ENCODE measurements around the gene TSC1.
"Not testable (repeated sequence)": the region's sequence is repeated elsewhere in the genome, so short reads cannot be mapped to it uniquely, and the experiment has no call there.

Gene TSC1

GRCh38 chr9:132984202-132985070, 40.0 kb upstream of the TSC1 start:
- Mint-ChIP-seq H3K36me3 (ENCODE audit: low read depth) (no peaks in the 10 kb centered on the region), H3K27me3 (ENCODE audit: low read depth) (peaks cover 34% of the 10 kb centered on the region), H3K4me1 (ENCODE audit: low read depth) (no peaks in the 10 kb centered on the region), H3K4me3 (no peak overlapping the region), H3K27ac (no peak overlapping the region), H3K9me3 (no peaks in the 10 kb centered on the region)
- no peak for DNase-seq (ENCODE audit: low spot score)

GRCh38 chr9:132983491-132984201, 39.2 kb upstream of the TSC1 start:
- H3K27me3 Mint-ChIP-seq (ENCODE audit: low read depth) = peaks cover 41% of the 10 kb centered on the region
- H3K36me3 Mint-ChIP-seq (ENCODE audit: low read depth) = no peaks in the 10 kb centered on the region

GRCh38 chr9:132982458-132982857, 38.0 kb upstream of the TSC1 start:
- Mint-ChIP-seq H3K36me3 (ENCODE audit: low read depth) (no peaks in the 10 kb centered on the region), H3K4me3 (no peak overlapping the region), H3K27me3 (ENCODE audit: low read depth) (peaks cover 50% of the 10 kb centered on the region), H3K4me1 (ENCODE audit: low read depth) (peaks cover 3% of the 10 kb centered on the region), H3K27ac (no peak overlapping the region), H3K9me3 (no peaks in the 10 kb centered on the region)
- no peak for DNase-seq (ENCODE audit: low spot score)

More at GRCh38 chr9:132983491-132984201, 39.2 kb upstream of the TSC1 start:
- no peak overlapping the region for H3K27ac Mint-ChIP-seq
- H3K9me3 Mint-ChIP-seq = no peaks in the 10 kb centered on the region
- no peak overlapping the region for H3K4me3 Mint-ChIP-seq
- H3K4me1 Mint-ChIP-seq (ENCODE audit: low read depth) = peaks cover 1% of the 10 kb centered on the region
- no peak for DNase-seq (ENCODE audit: low spot score)

- Mint-ChIP-seq H3K4me1 (ENCODE audit: low read depth) (peaks cover 3% of the 10 kb centered on the region), H3K27ac (no peak overlapping the region), H3K9me3 (no peaks in the 10 kb centered on the region), H3K27me3 (ENCODE audit: low read depth) (peaks cover 54% of the 10 kb centered on the region), H3K4me3 (no peak overlapping the region), H3K36me3 (ENCODE audit: low read depth) (no peaks in the 10 kb centered on the region)
- no peak for DNase-seq (ENCODE audit: low spot score)
Observed at GRCh38 chr9:132980157-132980556, 35.7 kb upstream of the TSC1 start.

GRCh38 chr9:132978451-132979131, 34.2 kb upstream of the TSC1 start, which contains the start of gene GFI1B:
Gene GFI1B (plus strand): TSS chr9:132978694. CDS start chr9:132986679, 7,985 bp downstream.
- Mint-ChIP-seq H3K27ac (no peak within 1 kb of the TSS), H3K9me3 (no peaks in the 10 kb centered on the region), H3K4me1 (ENCODE audit: low read depth) (peaks cover 3% of the 10 kb centered on the region), H3K4me3 (no peak within 1 kb of the TSS), H3K27me3 (ENCODE audit: low read depth) (peaks cover 51% of the 10 kb centered on the region), H3K36me3 (ENCODE audit: low read depth) (no peaks in the 10 kb centered on the region)
- no peak for DNase-seq (ENCODE audit: low spot score)

- H3K36me3 Mint-ChIP-seq (ENCODE audit: low read depth) = no peaks in the 10 kb centered on the region
- H3K27me3 Mint-ChIP-seq (ENCODE audit: low read depth) = peaks cover 51% of the 10 kb centered on the region
- no peak overlapping the region for H3K27ac Mint-ChIP-seq
- no peak for DNase-seq (ENCODE audit: low spot score)
- no peak overlapping the region for H3K4me3 Mint-ChIP-seq
- H3K4me1 Mint-ChIP-seq (ENCODE audit: low read depth) = peaks cover 3% of the 10 kb centered on the region
- H3K9me3 Mint-ChIP-seq = no peaks in the 10 kb centered on the region
Observed at GRCh38 chr9:132978112-132978450, 33.7 kb upstream of the TSC1 start.

- H3K27ac Mint-ChIP-seq = no peak overlapping the region
- no peaks in the 10 kb centered on the region for H3K36me3 Mint-ChIP-seq (ENCODE audit: low read depth)
- H3K4me3 Mint-ChIP-seq = no peak overlapping the region
- peaks cover 42% of the 10 kb centered on the region for H3K27me3 Mint-ChIP-seq (ENCODE audit: low read depth)
- no peak for DNase-seq (ENCODE audit: low spot score)
- peaks cover 8% of the 10 kb centered on the region for H3K4me1 Mint-ChIP-seq (ENCODE audit: low read depth)
- H3K9me3 Mint-ChIP-seq = no peaks in the 10 kb centered on the region
Observed at GRCh38 chr9:132976571-132976970, 32.2 kb upstream of the TSC1 start.

- H3K4me1 Mint-ChIP-seq (ENCODE audit: low read depth) = peaks cover 8% of the 10 kb centered on the region
- peaks cover 38% of the 10 kb centered on the region for H3K27me3 Mint-ChIP-seq (ENCODE audit: low read depth)
- H3K9me3 Mint-ChIP-seq = no peaks in the 10 kb centered on the region
- H3K4me3 Mint-ChIP-seq = no peak overlapping the region
- DNase-seq (ENCODE audit: low spot score) = no peak
- H3K36me3 Mint-ChIP-seq (ENCODE audit: low read depth) = no peaks in the 10 kb centered on the region
- H3K27ac Mint-ChIP-seq = no peak overlapping the region
Observed at GRCh38 chr9:132975961-132976360, 31.5 kb upstream of the TSC1 start.

GRCh38 chr9:132973713-132974112, 29.3 kb upstream of the TSC1 start:
- no peak for DNase-seq (ENCODE audit: low spot score)
- H3K27me3 Mint-ChIP-seq (ENCODE audit: low read depth) = peaks cover 20% of the 10 kb centered on the region

GRCh38 chr9:132973166-132973565, 28.8 kb upstream of the TSC1 start:
- no peak for DNase-seq (ENCODE audit: low spot score)
- no peaks in the 10 kb centered on the region for H3K36me3 Mint-ChIP-seq (ENCODE audit: low read depth)
- H3K4me1 Mint-ChIP-seq (ENCODE audit: low read depth) = peaks cover 4% of the 10 kb centered on the region
- no peak overlapping the region for H3K27ac Mint-ChIP-seq
- peaks cover 16% of the 10 kb centered on the region for H3K27me3 Mint-ChIP-seq (ENCODE audit: low read depth)
- no peak overlapping the region for H3K4me3 Mint-ChIP-seq
- H3K9me3 Mint-ChIP-seq = no peaks in the 10 kb centered on the region

More at GRCh38 chr9:132973713-132974112, 29.3 kb upstream of the TSC1 start:
- Mint-ChIP-seq H3K4me1 (ENCODE audit: low read depth) (peaks cover 7% of the 10 kb centered on the region), H3K27ac (no peak overlapping the region), H3K9me3 (no peaks in the 10 kb centered on the region), H3K36me3 (ENCODE audit: low read depth) (no peaks in the 10 kb centered on the region), H3K4me3 (no peak overlapping the region)

- Mint-ChIP-seq H3K4me3 (no peak overlapping the region), H3K9me3 (no peaks in the 10 kb centered on the region), H3K36me3 (ENCODE audit: low read depth) (no peaks in the 10 kb centered on the region), H3K27me3 (ENCODE audit: low read depth) (peaks cover 6% of the 10 kb centered on the region), H3K4me1 (ENCODE audit: low read depth) (peaks cover 4% of the 10 kb centered on the region), H3K27ac (no peak overlapping the region)
- no peak for DNase-seq (ENCODE audit: low spot score)
Observed at GRCh38 chr9:132970324-132971062, 26.1 kb upstream of the TSC1 start.

GRCh38 chr9:132969783-132970182, 25.4 kb upstream of the TSC1 start:
- Mint-ChIP-seq H3K27me3 (ENCODE audit: low read depth) (peaks cover 2% of the 10 kb centered on the region), H3K9me3 (no peaks in the 10 kb centered on the region), H3K4me3 (no peak overlapping the region), H3K27ac (no peak overlapping the region), H3K4me1 (ENCODE audit: low read depth) (peaks cover 4% of the 10 kb centered on the region), H3K36me3 (ENCODE audit: low read depth) (no peaks in the 10 kb centered on the region)
- no peak for DNase-seq (ENCODE audit: low spot score)

GRCh38 chr9:132967908-132968307, 23.5 kb upstream of the TSC1 start:
- DNase-seq (ENCODE audit: low spot score); H3K4me3 Mint-ChIP-seq; H3K9me3 Mint-ChIP-seq; H3K4me1 Mint-ChIP-seq (ENCODE audit: low read depth); H3K36me3 Mint-ChIP-seq (ENCODE audit: low read depth); H3K27me3 Mint-ChIP-seq (ENCODE audit: low read depth); H3K27ac Mint-ChIP-seq: not testable (repeated sequence)
